ENCODE results near the gene DOK3.

DOK3 gene

DNA sequence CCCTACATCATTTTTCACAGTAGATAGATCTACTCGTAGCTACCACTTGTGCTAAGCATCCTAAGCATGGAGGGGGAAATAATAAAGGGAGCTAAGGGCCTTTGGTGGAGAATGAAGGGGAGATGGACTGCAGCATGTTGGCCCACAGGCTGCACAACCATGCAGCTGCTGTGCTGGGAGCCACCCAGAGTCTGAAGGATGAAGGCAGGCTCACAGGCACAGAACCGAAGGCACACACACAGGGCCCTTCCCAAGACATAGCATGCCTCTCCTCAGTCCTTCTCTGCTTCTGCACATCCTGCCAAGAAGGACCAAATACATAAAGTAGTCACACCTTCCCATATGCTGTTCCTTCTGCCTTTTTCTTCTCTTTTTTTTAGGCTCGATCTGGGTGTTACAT is 38.1 kb upstream of the DOK3 start:
- Histone ChIP-seq H3K36me3 (peaks cover 8% of the 10 kb centered on the region), H3K4me3 (ENCODE audit: low read depth, low read length) (no peak overlapping the region), H3K9me3 (ENCODE audit: severe bottlenecking) (no peaks in the 10 kb centered on the region), H3K27me3 (ENCODE audit: insufficient read depth, low read depth, severe bottlenecking) (no peaks in the 10 kb centered on the region), H3K27ac (no peak overlapping the region)
- no peak for TF ChIP-seq CTCF (IDR thresholded peaks at IDR 0.05; ENCODE audit: low read depth, low read length)
- no peak for DNase-seq

- Histone ChIP-seq H3K27me3 (ENCODE audit: insufficient read depth, low read depth, severe bottlenecking) (no peaks in the 10 kb centered on the region), H3K36me3 (peaks cover 5% of the 10 kb centered on the region; the same call in 1 of the 2 replicates), H3K4me3 (ENCODE audit: low read depth, low read length) (no peak overlapping the region), H3K9me3 (ENCODE audit: severe bottlenecking) (no peaks in the 10 kb centered on the region), H3K27ac (no peak overlapping the region)
- TF ChIP-seq CTCF (IDR thresholded peaks at IDR 0.05; ENCODE audit: low read depth, low read length) = no peak
- DNase-seq = no peak
These were observed 36.7 kb upstream of the DOK3 start for GRCh38 chr5:177546258-177546741.

- Histone ChIP-seq H3K36me3 (peaks cover 5% of the 10 kb centered on the region; the same call in 1 of the 2 replicates), H3K9me3 (ENCODE audit: severe bottlenecking) (no peaks in the 10 kb centered on the region), H3K27me3 (ENCODE audit: insufficient read depth, low read depth, severe bottlenecking) (no peaks in the 10 kb centered on the region), H3K4me3 (ENCODE audit: low read depth, low read length) (no peak overlapping the region), H3K27ac (no peak overlapping the region)
- no peak for DNase-seq
- no peak for TF ChIP-seq CTCF (IDR thresholded peaks at IDR 0.05; ENCODE audit: low read depth, low read length)
These were observed 36.0 kb upstream of the DOK3 start for GRCh38 chr5:177545487-177546257.

DNA sequence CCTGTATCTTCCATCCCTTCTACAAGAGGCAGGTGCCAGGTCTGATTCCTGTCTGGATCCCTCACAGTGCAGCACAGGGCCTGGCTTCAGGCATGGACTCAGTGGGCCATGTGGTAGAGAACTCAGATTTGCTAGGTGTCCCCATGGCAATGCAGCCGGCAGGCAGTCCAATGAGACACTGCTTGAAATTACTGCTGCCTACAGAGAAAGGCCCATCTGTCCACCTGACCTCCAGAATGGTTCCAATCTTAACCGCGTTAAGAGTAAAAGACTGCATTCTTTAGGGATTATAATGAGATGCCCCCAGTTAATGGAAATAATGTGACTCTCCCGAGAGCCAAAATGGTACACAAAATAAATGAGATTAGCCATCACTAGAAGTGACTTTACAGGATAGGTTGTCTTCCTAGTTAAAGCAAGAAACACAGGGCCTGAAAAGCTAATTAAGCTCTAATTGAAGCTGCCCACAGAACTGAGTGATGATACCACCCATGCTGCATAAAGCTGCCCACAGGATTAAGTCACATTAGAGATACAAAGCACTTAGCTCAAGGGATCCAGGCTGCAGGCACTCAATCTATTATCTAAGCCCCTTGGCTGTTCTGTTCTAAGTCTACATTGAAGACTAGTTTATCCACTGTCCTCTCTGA is 33.3 kb upstream of the DOK3 start:
- no peaks in the 10 kb centered on the region for H3K27me3 ChIP-seq (ENCODE audit: insufficient read depth, low read depth, severe bottlenecking)
- DNase-seq = peak; percentile 60
- H3K27ac ChIP-seq = peak overlapping the region; percentile 63
- H3K9me3 ChIP-seq (ENCODE audit: severe bottlenecking) = no peaks in the 10 kb centered on the region
- no peak for TF ChIP-seq CTCF (IDR thresholded peaks at IDR 0.05; ENCODE audit: low read depth, low read length)
- peaks cover 8% of the 10 kb centered on the region for H3K36me3 ChIP-seq
- no peak overlapping the region for H3K4me3 ChIP-seq (ENCODE audit: low read depth, low read length)

- Histone ChIP-seq H3K27me3 (ENCODE audit: insufficient read depth, low read depth, severe bottlenecking) (no peaks in the 10 kb centered on the region), H3K4me3 (ENCODE audit: low read depth, low read length) (no peak overlapping the region), H3K27ac (no peak overlapping the region), H3K36me3 (peaks cover 8% of the 10 kb centered on the region), H3K9me3 (ENCODE audit: severe bottlenecking) (no peaks in the 10 kb centered on the region)
- TF ChIP-seq CTCF (IDR thresholded peaks at IDR 0.05; ENCODE audit: low read depth, low read length) = no peak
- no peak for DNase-seq
These were observed 30.8 kb upstream of the DOK3 start for GRCh38 chr5:177540438-177540837.

Data from WERI-Rb-1 (cell line).